Naive B cell (primary cell): ENCODE measurements around the gene GRIK4. TPM values are rescaled to one million over a fixed set of nuclear protein-coding genes. Genes with fewer than 3 reads are reported as not detected.
A peak's percentile ranks its signal among the peaks of the same experiment; 100 is the strongest.
"Not testable (repeated sequence)": the region's sequence is repeated elsewhere in the genome, so short reads cannot be mapped to it uniquely, and the experiment has no call there.

Experiments used
- ATAC-seq, 2 donors: fragments of 150-1000 bp; cut with Tn5 transposase; 2 replicates each; pipeline ENCODE4 v1.10.0; 2021; ENCODE audit warnings: low read depth in 2 of 2, mild to moderate bottlenecking in 2 of 2, moderate library complexity in 2 of 2
- DNase-seq: peaks from one replicate; pipeline ENCODE4 v3.0.0; 2022
- H3K27ac Mint-ChIP-seq, 6 donors: one replicate each; pipeline ENCODE4 v1.8.0; 2020 to 2022; ENCODE audit warnings: mild to moderate bottlenecking in 6 of 6, mixed read lengths in 6 of 6, moderate library complexity in 5 of 6, inconsistent platforms in 2 of 6
- H3K27me3 Mint-ChIP-seq, 3 donors: one replicate each; pipeline ENCODE4 v1.8.0; 2021 to 2022; ENCODE audit warnings: mixed read lengths in 3 of 3, mild to moderate bottlenecking in 1 of 3
- H3K36me3 Mint-ChIP-seq, 2 donors: one replicate each; pipeline ENCODE4 v1.8.0; 2020 to 2022; ENCODE audit warnings: mixed read lengths in 2 of 2, inconsistent platforms in 1 of 2, mild to moderate bottlenecking in 1 of 2
- H3K4me1 Mint-ChIP-seq, 3 donors: one replicate each; pipeline ENCODE4 v1.8.0; 2020 to 2022; ENCODE audit warnings: mixed read lengths in 3 of 3, inconsistent platforms in 1 of 3, mild to moderate bottlenecking in 1 of 3, moderate library complexity in 1 of 3
- H3K4me3 Mint-ChIP-seq, 8 donors: one replicate each; pipeline ENCODE4 v1.8.0; 2020 to 2022; ENCODE audit warnings: mild to moderate bottlenecking in 8 of 8, mixed read lengths in 8 of 8, moderate library complexity in 8 of 8, inconsistent platforms in 2 of 8
- H3K9me3 Mint-ChIP-seq, 7 donors: one replicate each; pipeline ENCODE4 v1.8.0; 2020 to 2022; ENCODE audit warnings: mixed read lengths in 7 of 7, mild to moderate bottlenecking in 5 of 7, inconsistent platforms in 2 of 7, moderate library complexity in 1 of 7
- polyA plus RNA-seq, 6 donors: library from polyadenylated mRNA; unstranded; fragments of 300-500 nt; fragmentation: Illumina TruSeq; gene quantifications; one replicate each; pipeline ENCODE4 v1.2.3, GENCODE V29; 2021; ENCODE audit warnings: low read depth in 6 of 6

Gene GRIK4
- polyA plus RNA-seq, 6 donors from 2014 or later: 0.18 TPM; not detected in 5

DNA sequence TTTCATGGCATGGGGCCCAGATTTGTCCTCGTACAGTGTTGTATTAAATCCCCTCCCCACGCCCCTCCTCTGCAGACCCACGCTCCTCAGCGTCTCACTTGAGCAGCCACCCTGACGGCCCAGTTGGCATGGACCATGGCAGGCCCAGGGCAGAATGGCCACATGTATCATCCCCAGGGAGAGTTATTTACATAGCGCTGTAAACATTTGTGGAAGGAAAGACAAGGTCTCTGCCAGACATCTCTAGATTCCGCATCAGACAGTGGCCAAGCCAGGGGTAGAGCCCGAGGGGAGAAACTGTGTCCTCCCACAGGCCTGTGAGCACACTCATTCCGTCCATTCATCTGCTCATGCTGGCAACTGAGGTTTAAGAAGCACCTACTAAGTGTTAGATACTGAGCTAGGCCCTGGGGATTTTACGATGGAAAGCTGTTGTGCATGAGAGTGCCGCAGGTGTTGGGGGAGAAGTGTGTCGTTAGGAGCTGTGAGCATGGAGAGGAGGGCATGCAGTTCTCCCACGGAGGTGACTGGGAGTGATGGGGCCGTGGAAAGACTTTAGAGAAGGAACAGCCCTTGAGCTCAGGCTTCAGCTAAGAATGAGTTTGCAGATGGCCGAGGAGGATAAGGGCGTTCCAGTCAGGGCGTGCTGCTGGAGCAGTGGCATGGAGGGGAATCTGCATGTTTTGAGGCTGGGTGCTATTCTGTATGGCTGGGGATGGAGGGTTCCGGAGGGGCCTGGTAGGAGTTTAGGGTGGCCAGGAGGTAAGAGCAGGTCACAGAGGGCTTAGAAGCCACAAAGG lies 94.9 kb downstream of the GRIK4 start:
- Mint-ChIP-seq H3K4me3 (no peak overlapping the region), H3K36me3 (no peaks in the 10 kb centered on the region), H3K9me3 (peaks cover 0 to 2% (median 0%) of the 10 kb centered on the region in 7 donors), H3K27ac (no peak overlapping the region), H3K4me1 (no peaks in the 10 kb centered on the region), H3K27me3 (peaks cover 22 to 30% (median 24%) of the 10 kb centered on the region in 3 donors)
- DNase-seq (no peak), ATAC-seq (no peak)

DNA sequence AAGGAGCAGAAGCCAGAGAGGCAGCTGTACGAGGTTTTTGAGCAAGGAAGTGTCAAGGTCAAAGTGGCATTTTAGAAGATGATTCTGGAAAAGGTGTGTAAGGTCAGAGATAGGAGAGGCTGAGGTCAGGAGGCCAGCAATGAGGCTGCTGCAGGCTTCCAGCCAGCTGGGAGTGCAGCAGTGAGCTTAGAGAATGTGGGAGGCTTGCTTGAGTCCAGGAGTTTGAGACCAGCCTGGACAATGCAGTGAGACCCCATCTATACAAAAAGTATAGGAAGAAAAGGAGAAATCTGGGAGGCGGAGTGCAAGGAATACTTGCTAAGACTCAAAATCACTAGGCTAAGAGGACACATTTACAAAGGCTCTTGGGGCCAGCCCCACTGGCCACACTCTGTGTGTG lies 96.5 kb downstream of the GRIK4 start:
- peaks cover 0 to 2% (median 0%) of the 10 kb centered on the region in 7 donors for H3K9me3 Mint-ChIP-seq
- peak overlapping the region in 1 of 6 donors; percentile 28 for H3K27ac Mint-ChIP-seq
- no peaks in the 10 kb centered on the region for H3K36me3 Mint-ChIP-seq
- ATAC-seq: no peak
- H3K4me3 Mint-ChIP-seq: peak overlapping the region in 1 of 8 donors; percentile 22
- H3K4me1 Mint-ChIP-seq: peaks cover 0 to 6% (median 5%) of the 10 kb centered on the region in 3 donors
- no peak for DNase-seq
- peaks cover 22 to 28% (median 26%) of the 10 kb centered on the region in 3 donors for H3K27me3 Mint-ChIP-seq

DNA sequence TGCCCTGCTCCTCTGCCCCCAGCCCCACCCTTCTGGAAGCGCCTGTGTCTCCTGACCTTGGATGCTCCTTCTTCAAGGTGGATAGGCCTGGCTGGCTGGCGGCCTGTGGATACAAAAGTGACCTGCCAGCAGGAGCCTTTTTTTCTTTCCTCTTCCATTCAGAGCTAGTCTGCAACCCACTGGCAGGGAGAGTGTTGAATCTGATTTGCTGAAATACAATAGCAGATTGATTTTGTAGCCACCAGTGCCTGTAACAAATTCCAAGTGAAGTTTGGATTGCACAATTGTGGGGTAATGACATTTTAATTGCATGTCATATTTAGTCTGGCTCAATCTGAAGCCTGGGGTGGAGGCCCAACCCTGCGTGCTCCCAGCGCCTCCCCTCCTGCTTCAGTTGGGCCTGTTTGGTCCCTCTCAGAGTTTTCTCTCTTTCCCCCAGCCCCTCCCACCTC lies 97.2 kb downstream of the GRIK4 start:
- Mint-ChIP-seq H3K4me1 (peaks cover 0 to 8% (median 7%) of the 10 kb centered on the region in 3 donors), H3K27ac (no peak overlapping the region), H3K36me3 (no peaks in the 10 kb centered on the region), H3K27me3 (peaks cover 24 to 29% (median 26%) of the 10 kb centered on the region in 3 donors), H3K9me3 (peaks cover 0 to 2% (median 0%) of the 10 kb centered on the region in 7 donors), H3K4me3 (no peak overlapping the region)
- no peak for DNase-seq
- ATAC-seq: no peak

DNA sequence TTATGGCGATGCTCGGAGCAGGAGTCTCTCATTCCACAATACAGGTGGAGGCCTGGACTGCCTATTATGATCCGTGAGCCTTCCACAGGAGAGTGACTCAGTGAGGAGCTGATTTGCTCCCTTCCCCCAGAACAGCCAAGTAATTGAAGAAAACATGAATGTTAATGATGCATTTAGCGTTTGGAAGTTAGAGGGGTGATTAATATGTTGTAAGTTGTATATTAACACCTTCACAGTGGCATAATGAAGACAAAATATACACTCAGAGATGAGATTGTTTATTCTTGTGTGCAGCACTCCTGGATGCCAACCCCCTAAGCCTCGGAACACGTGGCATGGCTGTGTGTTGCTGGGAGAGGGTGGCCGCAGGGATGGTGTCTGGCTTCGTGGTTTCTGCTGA lies 98.6 kb downstream of the GRIK4 start:
- Mint-ChIP-seq H3K4me1 (peaks cover 0 to 8% (median 7%) of the 10 kb centered on the region in 3 donors), H3K36me3 (no peaks in the 10 kb centered on the region), H3K27me3 (peaks cover 26 to 29% (median 26%) of the 10 kb centered on the region in 3 donors), H3K9me3 (peaks cover 0 to 2% (median 0%) of the 10 kb centered on the region in 7 donors), H3K4me3 (no peak overlapping the region), H3K27ac (no peak overlapping the region)
- DNase-seq: no peak
- no peak for ATAC-seq

DNA sequence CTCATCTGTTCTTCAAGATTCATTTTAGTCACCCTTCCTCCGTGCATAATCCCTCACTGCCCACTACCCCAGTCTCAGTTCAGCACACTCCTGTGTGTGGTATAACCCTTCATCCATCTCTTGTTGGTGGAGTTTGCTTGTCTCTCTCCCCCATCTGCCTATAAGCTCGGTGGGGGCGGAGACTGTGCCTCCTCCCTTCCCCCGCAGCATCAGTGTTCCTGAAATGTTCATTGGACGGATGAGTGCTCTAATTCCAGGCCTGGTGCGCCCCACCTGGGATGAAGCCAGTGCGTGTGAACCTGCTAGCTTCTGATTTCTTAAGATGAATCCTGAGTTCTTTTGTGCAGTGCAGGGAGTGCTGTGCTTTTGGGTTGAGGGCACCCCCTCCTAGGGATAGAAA lies 100.0 kb downstream of the GRIK4 start:
- Mint-ChIP-seq H3K36me3 (no peaks in the 10 kb centered on the region), H3K27me3 (peaks cover 22 to 25% (median 24%) of the 10 kb centered on the region in 3 donors), H3K4me1 (peaks cover 0 to 8% (median 7%) of the 10 kb centered on the region in 3 donors), H3K4me3 (no peak overlapping the region), H3K27ac (no peak overlapping the region), H3K9me3 (peaks cover 0 to 3% (median 0%) of the 10 kb centered on the region in 7 donors)
- DNase-seq (no peak), ATAC-seq (no peak)

DNA sequence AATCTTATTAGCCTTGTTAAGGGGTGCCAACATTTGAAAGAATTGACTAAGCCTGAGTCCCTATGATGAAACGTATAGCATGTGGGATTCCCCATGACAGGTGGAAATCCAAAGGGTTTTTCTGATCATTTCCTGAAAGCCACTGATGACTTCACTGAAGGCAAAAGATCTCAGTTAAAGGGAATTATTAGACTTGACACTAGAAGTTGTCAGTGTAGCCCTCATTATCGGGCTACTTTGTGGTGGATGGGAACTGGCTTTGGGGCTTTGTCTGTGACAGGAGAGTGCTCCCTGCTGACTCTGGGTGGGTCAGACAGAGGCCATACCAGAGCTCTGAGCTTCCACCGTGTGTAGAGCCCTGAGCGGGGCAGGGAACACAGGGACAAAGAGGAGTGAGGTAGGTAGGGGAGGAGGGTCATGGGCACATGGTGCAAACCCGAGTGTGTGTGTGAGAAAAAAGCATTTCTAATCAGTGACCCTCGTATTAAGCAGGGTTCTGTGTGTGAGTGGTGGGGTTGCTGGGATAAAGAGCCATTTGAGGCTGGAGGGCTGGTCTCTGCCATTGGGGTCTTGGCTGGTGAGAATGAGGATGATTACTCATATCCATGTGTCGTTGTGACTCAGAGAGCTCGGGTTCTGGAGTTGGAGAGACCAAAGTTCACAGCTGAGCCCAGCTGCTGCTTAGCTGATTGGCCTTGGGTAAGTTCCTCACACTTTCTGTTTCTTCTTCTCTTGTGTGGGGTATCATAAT lies 101.1 kb downstream of the GRIK4 start:
- H3K4me1 Mint-ChIP-seq: peaks cover 0 to 8% (median 7%) of the 10 kb centered on the region in 3 donors

DNA sequence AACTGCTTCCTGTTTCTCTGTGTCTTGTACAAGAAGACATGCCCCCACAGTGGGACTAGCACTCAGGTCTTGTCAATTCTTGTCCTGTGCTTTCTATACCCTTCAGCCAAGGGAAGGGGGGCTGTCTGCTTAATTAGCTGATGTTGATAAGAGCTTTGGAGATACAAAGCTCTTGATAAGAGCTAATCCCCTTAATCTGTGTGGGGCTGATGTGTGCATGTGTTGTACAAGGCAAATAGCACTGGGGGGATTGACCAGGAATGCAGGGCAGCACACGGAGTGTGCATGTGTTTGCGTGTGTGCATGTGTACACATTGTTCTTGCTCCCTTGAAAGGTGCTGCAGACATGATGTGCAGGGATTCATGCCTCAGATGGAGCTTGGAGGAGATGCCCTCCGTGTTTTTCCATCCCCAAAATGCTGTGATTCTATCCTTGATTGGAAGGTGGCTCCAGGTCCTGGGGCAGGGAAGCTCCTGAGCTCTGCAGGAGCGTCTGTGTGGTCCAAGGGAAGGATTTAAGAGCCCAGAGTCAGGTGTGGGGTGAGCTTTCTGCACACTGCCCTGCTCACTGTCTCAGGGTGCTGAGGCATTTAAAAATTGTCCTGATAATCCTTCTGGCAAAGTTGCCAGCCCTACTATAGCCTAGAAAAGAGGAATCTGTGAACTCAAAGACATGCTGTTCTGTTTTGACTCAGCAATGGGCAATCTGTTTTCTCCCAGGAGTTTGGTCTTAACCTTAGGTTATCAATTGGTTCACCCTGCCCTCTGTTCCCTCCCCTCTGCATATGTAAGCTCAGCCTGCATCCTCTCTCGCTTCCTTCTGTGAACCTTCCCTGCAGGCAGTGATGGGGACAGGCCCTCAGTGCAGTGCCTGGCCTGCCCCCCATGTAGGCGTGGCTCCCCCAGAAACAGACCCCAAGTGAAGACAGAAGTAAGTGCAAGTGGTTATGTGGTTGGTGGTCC lies 102.0 kb downstream of the GRIK4 start:
- Mint-ChIP-seq H3K9me3 (peaks cover 11 to 17% (median 12%) of the 10 kb centered on the region in 7 donors), H3K27ac (peak overlapping the region in 2 of 6 donors; percentile 55 to 76), H3K4me3 (no peak overlapping the region), H3K4me1 (peaks cover 0 to 8% (median 7%) of the 10 kb centered on the region in 3 donors), H3K36me3 (peaks cover 8 to 13% of the 10 kb centered on the region in 2 donors), H3K27me3 (peaks cover 8 to 10% (median 10%) of the 10 kb centered on the region in 3 donors)
- ATAC-seq (no peak), DNase-seq (no peak)

More for the DNA sequence above, 101.1 kb downstream of the GRIK4 start:
- DNase-seq (no peak), ATAC-seq (peak in 1 of 2 donors; percentile 21)
- peaks cover 13 to 14% (median 14%) of the 10 kb centered on the region in 3 donors for H3K27me3 Mint-ChIP-seq
- H3K4me3 Mint-ChIP-seq: no peak overlapping the region
- peak overlapping the region in 1 of 6 donors; percentile 13 for H3K27ac Mint-ChIP-seq
- H3K9me3 Mint-ChIP-seq: peaks cover 3 to 10% (median 4%) of the 10 kb centered on the region in 7 donors
- peaks cover 2 to 5% of the 10 kb centered on the region in 2 donors for H3K36me3 Mint-ChIP-seq

DNA sequence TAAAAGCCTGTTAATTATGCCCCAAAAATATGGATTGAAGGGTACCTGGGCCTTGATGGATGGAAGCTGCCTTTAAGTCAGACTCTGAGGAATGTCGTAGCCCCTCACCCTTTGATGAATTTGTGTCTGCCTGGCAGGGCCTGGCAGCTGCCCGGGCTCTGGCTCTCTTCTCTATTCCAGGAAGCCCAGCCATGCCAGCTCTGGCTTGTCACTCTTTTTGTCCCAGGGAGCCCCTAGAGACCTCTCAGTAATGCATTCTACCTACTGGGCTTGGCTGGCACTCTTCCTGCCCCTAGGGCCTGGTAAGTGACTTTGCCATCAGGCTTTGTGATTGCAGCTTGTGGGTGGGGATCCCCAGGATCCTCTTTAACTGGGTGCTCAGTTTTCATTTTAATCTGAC lies 103.8 kb downstream of the GRIK4 start:
- Mint-ChIP-seq H3K36me3 (peaks cover 8 to 22% of the 10 kb centered on the region in 2 donors), H3K9me3 (peaks cover 17 to 35% (median 21%) of the 10 kb centered on the region in 7 donors), H3K27me3 (peaks cover 2 to 9% (median 6%) of the 10 kb centered on the region in 3 donors), H3K4me1 (peaks cover 0 to 8% (median 7%) of the 10 kb centered on the region in 3 donors), H3K27ac (no peak overlapping the region), H3K4me3 (no peak overlapping the region)
- ATAC-seq (no peak), DNase-seq (no peak)

DNA sequence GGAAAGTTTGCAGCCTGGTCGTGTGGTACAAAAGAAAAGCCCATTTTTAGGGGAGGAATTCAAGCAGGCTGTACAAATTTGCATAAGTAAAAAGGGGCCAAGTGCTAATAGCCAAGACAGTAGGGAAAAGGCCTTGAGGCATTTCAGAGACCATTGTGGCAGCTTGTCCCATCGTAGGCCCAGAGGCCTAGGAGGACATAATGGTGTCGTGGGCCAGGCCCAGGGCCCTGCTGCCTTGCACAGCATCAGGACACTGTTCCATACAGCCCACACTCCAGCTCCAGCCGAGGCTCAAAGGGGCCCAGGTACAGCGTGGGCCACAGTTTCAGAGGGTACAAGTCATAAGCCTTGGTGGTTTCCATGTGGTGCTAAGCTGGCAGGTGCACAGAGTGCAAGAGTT lies 106.9 kb downstream of the GRIK4 start:
- H3K27me3 Mint-ChIP-seq: peaks cover 0 to 16% (median 0%) of the 10 kb centered on the region in 3 donors
- no peak overlapping the region for H3K27ac Mint-ChIP-seq

DNA sequence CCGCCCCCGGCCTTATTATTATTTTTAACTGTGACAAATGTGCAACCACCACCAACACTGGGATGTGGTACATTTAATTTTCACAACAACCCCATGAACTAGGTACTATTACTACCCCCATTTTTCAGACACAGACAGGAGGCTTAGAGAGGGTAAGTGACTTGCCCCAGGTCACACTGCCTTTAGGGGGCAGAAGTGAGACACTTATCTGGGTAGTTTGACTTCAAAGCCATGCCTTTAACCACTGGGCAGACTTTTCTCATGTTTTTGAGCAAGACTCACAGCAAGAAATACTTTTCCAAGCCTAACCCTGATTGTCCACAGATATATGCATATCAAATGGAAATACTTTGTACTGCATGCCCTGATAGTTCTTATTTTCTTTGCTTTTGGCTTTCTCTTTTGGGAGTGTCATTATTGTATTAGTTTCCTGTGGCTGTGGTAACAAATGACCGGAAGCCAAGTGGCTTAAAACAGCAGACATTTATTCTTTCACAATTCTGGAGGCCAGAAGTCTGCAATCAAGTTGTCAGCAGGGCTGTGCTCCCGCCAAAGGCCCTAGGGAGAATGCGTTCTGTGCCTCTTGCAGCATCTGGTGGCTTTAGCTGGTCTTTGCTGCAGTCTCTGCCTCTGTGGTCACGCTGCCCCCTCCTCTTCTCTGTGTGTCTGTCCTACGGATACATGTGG lies 110.8 kb downstream of the GRIK4 start:
- peaks cover 8 to 21% of the 10 kb centered on the region in 2 donors for H3K36me3 Mint-ChIP-seq
- H3K9me3 Mint-ChIP-seq: peaks cover 14 to 28% (median 21%) of the 10 kb centered on the region in 7 donors
- ATAC-seq (no peak), DNase-seq (no peak)
- H3K27me3 Mint-ChIP-seq: peaks cover 4 to 28% (median 21%) of the 10 kb centered on the region in 3 donors
- no peak overlapping the region for H3K27ac Mint-ChIP-seq
- no peak overlapping the region for H3K4me3 Mint-ChIP-seq
- no peaks in the 10 kb centered on the region for H3K4me1 Mint-ChIP-seq

More for the DNA sequence above, 106.9 kb downstream of the GRIK4 start:
- peaks cover 17 to 35% (median 23%) of the 10 kb centered on the region in 7 donors for H3K9me3 Mint-ChIP-seq
- H3K36me3 Mint-ChIP-seq: peaks cover 8 to 22% of the 10 kb centered on the region in 2 donors
- no peaks in the 10 kb centered on the region for H3K4me1 Mint-ChIP-seq
- ATAC-seq (no peak), DNase-seq (no peak)
- H3K4me3 Mint-ChIP-seq: no peak overlapping the region

DNA sequence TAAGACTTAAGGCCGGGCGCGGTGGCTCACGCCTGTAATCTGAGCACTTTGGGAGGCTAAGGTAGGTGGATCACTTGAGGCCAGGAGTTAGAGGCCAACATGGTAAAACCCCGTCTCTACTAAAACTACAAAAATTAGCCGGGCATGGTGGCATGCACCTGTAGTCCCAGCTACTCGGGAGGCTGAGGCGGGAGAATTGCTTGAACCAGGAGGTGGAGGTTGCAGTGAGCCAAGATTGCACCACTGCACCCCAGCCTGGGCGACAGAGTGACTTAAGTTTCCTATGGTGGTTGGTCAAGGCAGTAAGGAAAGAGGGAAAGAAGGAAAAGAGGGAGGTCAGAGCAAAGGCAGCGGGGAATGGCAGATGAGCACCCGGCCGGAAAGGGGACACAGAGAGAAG lies 113.4 kb downstream of the GRIK4 start:
- H3K27ac Mint-ChIP-seq, ATAC-seq, H3K4me3 Mint-ChIP-seq, H3K36me3 Mint-ChIP-seq, H3K4me1 Mint-ChIP-seq, DNase-seq, H3K9me3 Mint-ChIP-seq: not testable (repeated sequence)
- H3K27me3 Mint-ChIP-seq: peaks cover 4 to 28% (median 21%) of the 10 kb centered on the region in 3 donors

DNA sequence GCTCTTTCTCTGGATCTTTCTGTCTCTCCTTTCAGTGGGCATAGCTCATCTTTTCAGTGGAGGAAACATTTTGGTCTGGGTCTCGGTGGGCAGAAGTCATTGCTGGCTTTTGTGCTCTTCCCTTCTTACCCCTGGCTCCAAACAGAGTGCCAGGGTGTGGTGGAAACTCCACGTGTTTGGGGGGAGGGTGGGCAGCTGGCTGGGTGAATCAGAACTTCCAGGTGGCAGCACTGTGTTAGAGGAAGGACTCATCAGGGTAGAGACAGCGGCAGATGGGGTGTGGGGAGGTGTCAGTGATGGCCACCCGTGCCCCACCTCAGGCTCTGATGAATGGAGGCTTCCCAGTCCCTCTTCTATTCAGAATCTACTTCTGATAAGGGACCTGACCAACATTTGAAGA lies 114.0 kb downstream of the GRIK4 start:
- Mint-ChIP-seq H3K27ac (no peak overlapping the region), H3K4me1 (no peaks in the 10 kb centered on the region), H3K36me3 (no peaks in the 10 kb centered on the region), H3K9me3 (peaks cover 0 to 4% (median 0%) of the 10 kb centered on the region in 7 donors), H3K4me3 (no peak overlapping the region), H3K27me3 (peaks cover 4 to 25% (median 21%) of the 10 kb centered on the region in 3 donors)
- no peak for ATAC-seq
- no peak for DNase-seq
